GM12878 (cell line): ENCODE data around the gene GBX1.

Source experiments
- CBX5 ChIP-seq: sonication (generic); IDR thresholded peaks from 2 replicates; pipeline ENCODE4 v1.6.1; 2016; ENCODE audit warnings: low read depth, moderate library complexity, mild to moderate bottlenecking, inconsistent platforms
- CHD4 ChIP-seq: fragments of 200-600 bp; sonication (generic); IDR thresholded peaks from 2 replicates; pipeline ENCODE4 v1.6.1; 2016; ENCODE audit warnings: mild to moderate bottlenecking
- CTCF ChIP-seq, 3 experiments: IDR thresholded peaks in 2 of 3; conservative IDR thresholded peaks in 1 of 3; 2 replicates each; pipeline ENCODE4 v1.5.1; 2011; ENCODE audit warnings: low read depth in 3 of 3, low read length in 3 of 3, mild to moderate bottlenecking in 3 of 3, control low read depth in 2 of 3, moderate library complexity in 2 of 3, inconsistent platforms in 1 of 3, mixed read lengths in 1 of 3; ENCODE audit not compliant: control insufficient read depth in 2 of 3, insufficient read depth in 1 of 3; ENCODE audit errors: extremely low read depth in 1 of 3
- GATAD2B ChIP-seq: fragments of 450-650 bp; conservative IDR thresholded peaks from 2 replicates; pipeline ENCODE4 v1.6.1; 2017; ENCODE audit warnings: low read depth, mild to moderate bottlenecking, moderate library complexity
- JUND ChIP-seq: IDR thresholded peaks from 2 replicates; pipeline ENCODE4 v1.6.1; 2012; ENCODE audit warnings: low read depth, mild to moderate bottlenecking, low read length, improper control_type of control experiment, moderate library complexity
- TAF1 ChIP-seq: IDR thresholded peaks from 2 replicates; pipeline ENCODE4 v1.6.1; 2011; ENCODE audit warnings: mild to moderate bottlenecking, low read depth, low read length, borderline replicate concordance

DNA sequence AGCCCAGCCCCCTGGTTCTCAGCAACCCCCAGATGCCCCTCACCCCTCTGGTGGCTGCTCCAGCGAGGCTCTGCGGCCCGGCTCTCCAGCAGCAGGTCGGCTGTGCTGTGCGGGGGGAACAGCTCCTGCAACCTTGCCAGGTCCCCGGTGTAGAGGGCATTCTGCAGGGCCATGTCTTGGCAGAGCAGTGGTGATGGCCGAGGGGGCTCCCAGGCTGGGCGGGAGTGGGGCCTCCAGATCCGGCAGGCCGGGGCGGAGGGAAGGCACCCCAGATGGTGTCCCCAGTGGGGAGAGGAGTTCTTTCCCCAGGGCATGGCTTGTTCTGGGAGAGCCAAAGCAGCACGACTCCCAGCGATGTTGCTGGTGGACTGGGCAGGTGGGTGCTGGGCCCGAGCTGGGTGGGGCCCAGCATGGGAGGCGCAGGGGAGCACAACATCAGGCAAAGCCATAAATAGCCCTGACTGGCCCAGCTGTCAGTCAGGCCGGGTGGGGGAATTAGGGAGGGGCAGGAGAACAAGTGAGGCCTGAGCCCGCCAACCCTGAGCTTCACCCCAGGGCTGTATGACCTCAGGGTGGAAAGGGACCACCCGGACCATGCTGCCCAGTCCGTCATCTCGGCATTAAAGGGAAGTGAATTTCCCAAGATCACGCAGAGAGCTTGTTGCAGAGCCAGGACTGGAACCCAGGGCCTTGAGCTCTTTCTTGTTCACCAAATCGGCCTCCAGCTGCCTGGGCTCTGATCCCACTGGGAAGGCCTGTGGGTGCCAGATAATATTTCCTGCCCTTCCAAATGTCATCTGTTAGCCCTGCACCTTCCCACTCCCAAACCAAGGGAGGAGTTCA lies 20.1 kb upstream of the GBX1 start:
- TF ChIP-seq GATAD2B (no peak), CBX5 (no peak), TAF1 (no peak), CTCF (IDR thresholded peaks at IDR 0.05 in 2 of 3, conservative IDR thresholded peaks at IDR 0.05 in 1 of 3; ENCODE audit: control insufficient read depth in 2 of 3, extremely low read depth in 1 of 3, insufficient read depth in 1 of 3, low read depth in 3 of 3, low read length in 3 of 3) (no peak), JUND (no peak), CHD4 (no peak)
